OCI-LY7 (cell line): ENCODE results near the gene CEP192. TPM values are rescaled to one million over a fixed set of nuclear protein-coding genes. Genes with fewer than 3 reads are reported as not detected.

Experiments
- BruUV-seq: library from RNA; stranded (reverse); fragments of 400-500 nt; replicated peaks from 2 replicates; lab custom pipeline; 2021; lab: Mats Ljungman, UMichigan
- CTCF ChIA-PET: fragments of 300-600 bp; sonication (Branson Sonifier 250); formaldehyde crosslinking; loops from one replicate; lab custom pipeline; 2022; ENCODE audit warnings: antibody characterized with exemption; ENCODE audit not compliant: unreplicated experiment; lab: Charles Lee
- POLR2A ChIA-PET: fragments of 300-600 bp; sonication (Branson Sonifier 250); formaldehyde crosslinking; loops from one replicate; lab custom pipeline; 2022; ENCODE audit warnings: antibody characterized with exemption; lab: Charles Lee
- DNase-seq: peaks from one replicate; pipeline ENCODE4 v3.0.0-alpha.2; 2015; ENCODE audit warnings: low spot score
- H2AFZ ChIP-seq: fragments of 200-600 bp; sonication (generic), shearing (Covaris generic); 2 replicates; pipeline ENCODE4 v1.6.1; 2014; ENCODE audit warnings: mild to moderate bottlenecking, antibody characterized with exemption, low read length, moderate library complexity
- H3K27ac ChIP-seq: fragments of 200-600 bp; sonication (generic); 2 replicates; pipeline ENCODE4 v1.5.1; 2014; ENCODE audit warnings: mixed run types, low read depth, mild to moderate bottlenecking, moderate library complexity, low read length, inconsistent platforms; ENCODE audit not compliant: poor library complexity, severe bottlenecking
- H3K36me3 ChIP-seq: fragments of 200-600 bp; sonication (generic); 2 replicates; pipeline ENCODE4 v1.6.1; 2014; ENCODE audit warnings: mild to moderate bottlenecking, antibody characterized with exemption, low read length, moderate library complexity, mixed read lengths; ENCODE audit not compliant: insufficient read depth
- H3K4me1 ChIP-seq: fragments of 200-600 bp; sonication (generic); 2 replicates; pipeline ENCODE4 v1.5.1; 2014; ENCODE audit warnings: mild to moderate bottlenecking, low read length; ENCODE audit not compliant: insufficient read depth, poor library complexity, severe bottlenecking
- H3K4me2 ChIP-seq: fragments of 200-600 bp; sonication (generic); 2 replicates; pipeline ENCODE4 v1.6.1; 2014; ENCODE audit warnings: mild to moderate bottlenecking, low read length
- H3K4me3 ChIP-seq: fragments of 200-600 bp; sonication (generic); 2 replicates; pipeline ENCODE4 v1.5.1; 2014; ENCODE audit warnings: mild to moderate bottlenecking, low read depth, low read length; ENCODE audit not compliant: poor library complexity, severe bottlenecking
- H3K79me2 ChIP-seq: fragments of 200-600 bp; sonication (generic); 2 replicates; pipeline ENCODE4 v1.6.1; 2016; ENCODE audit warnings: low read depth, mild to moderate bottlenecking, low read length, moderate library complexity, mixed read lengths; ENCODE audit not compliant: insufficient read depth
- H3K9me2 ChIP-seq: fragments of 200-600 bp; sonication (generic); 2 replicates; pipeline ENCODE4 v1.6.1; 2016; ENCODE audit warnings: mild to moderate bottlenecking, low read length, mixed read lengths; ENCODE audit not compliant: insufficient read depth
- H3K9me3 ChIP-seq: fragments of 200-600 bp; sonication (generic); 2 replicates; pipeline ENCODE4 v1.6.1; 2014; ENCODE audit warnings: mild to moderate bottlenecking, mixed run types, low read length, mixed read lengths
- H4K20me1 ChIP-seq: fragments of 200-600 bp; sonication (generic); 2 replicates; pipeline ENCODE4 v1.6.1; 2014; ENCODE audit warnings: mild to moderate bottlenecking, antibody characterized with exemption, low read length, moderate library complexity, mixed read lengths; ENCODE audit not compliant: insufficient read depth
- CTCF ChIP-seq: fragments of 200-600 bp; sonication (generic); conservative IDR thresholded peaks from 2 replicates; pipeline ENCODE4 v1.5.1; 2014; ENCODE audit warnings: mild to moderate bottlenecking, antibody characterized with exemption, low read length, moderate library complexity, mixed read lengths
- EZH2phosphoT487 ChIP-seq: fragments of 200-600 bp; sonication (generic); IDR thresholded peaks from 2 replicates; pipeline ENCODE4 v1.6.1; 2018; ENCODE audit warnings: low read depth, borderline replicate concordance, mild to moderate bottlenecking, mixed run types, antibody characterized with exemption, low read length, moderate library complexity, mixed read lengths
- intact Hi-C: fragments of 100-400 bp; cut with micrococcal nuclease; formaldehyde crosslinking; loops from one replicate; pipeline ENCODE4 v1.10.0; 2022; ENCODE audit not compliant: unreplicated experiment
- total RNA-seq, 2 experiments: library from RNA; depleted of rRNA in 1 of 2; stranded (reverse); fragments of >200 nt in 1 of 2; shearing (Covaris generic) in 1 of 2; gene quantifications; 2 replicates each; pipeline ENCODE4 v1.2.3, GENCODE V29; 2014 to 2022

The CEP192 gene
- total RNA-seq, 2 experiments from 2014 or later: 55.5 to 59.9 TPM

- Histone ChIP-seq H2AFZ (no peak overlapping the region), H3K27ac (no peak overlapping the region), H3K36me3 (peaks cover 99% of the 10 kb centered on the region), H3K79me2 (no peaks in the 10 kb centered on the region), H3K9me2 (no peaks in the 10 kb centered on the region), H3K9me3 (no peaks in the 10 kb centered on the region), H3K4me1 (no peaks in the 10 kb centered on the region), H3K4me3 (no peak overlapping the region), H4K20me1 (no peaks in the 10 kb centered on the region), H3K4me2 (no peak overlapping the region)
- BruUV-seq: no TSS peak
- intact Hi-C loops: no loop called here
- ChIA-PET POLR2A (interaction anchor here (0.5 to 1.2 kb wide), 3 partner anchors 15 to 1754 kb away, joined by 3 to 4 read pairs (median 3); no protein-coding TSS in a partner anchor), CTCF (no interaction called here)
- DNase-seq: no peak
- TF ChIP-seq EZH2phosphoT487 (no peak), CTCF (no peak)
Observed at GRCh38 chr18:13014232-13014631, 23.1 kb downstream of the CEP192 start.

- H3K79me2 ChIP-seq: no peaks in the 10 kb centered on the region
- ChIA-PET CTCF (no interaction called here), POLR2A (interaction anchor here (0.8 to 1.1 kb wide), 2 partner anchors 16 to 24 kb away, joined by 3 to 4 read pairs; partner anchors contain the start of gene CEP192)
- H4K20me1 ChIP-seq: no peaks in the 10 kb centered on the region
- BruUV-seq: no TSS peak
- H3K9me2 ChIP-seq: no peaks in the 10 kb centered on the region
- DNase-seq: no peak
- intact Hi-C loops: no loop called here
- no peaks in the 10 kb centered on the region for H3K4me1 ChIP-seq
- H2AFZ ChIP-seq: no peak overlapping the region
- no peak overlapping the region for H3K4me2 ChIP-seq
- H3K27ac ChIP-seq: no peak overlapping the region
- TF ChIP-seq CTCF (no peak), EZH2phosphoT487 (no peak)
- no peaks in the 10 kb centered on the region for H3K9me3 ChIP-seq
- no peak overlapping the region for H3K4me3 ChIP-seq
- peaks cover 99% of the 10 kb centered on the region for H3K36me3 ChIP-seq
Observed at GRCh38 chr18:13014818-13015217, 23.7 kb downstream of the CEP192 start.

- DNase-seq: no peak
- Histone ChIP-seq H3K79me2 (no peaks in the 10 kb centered on the region), H3K4me3 (no peak overlapping the region), H3K4me2 (no peak overlapping the region), H3K9me3 (no peaks in the 10 kb centered on the region; the same call in 1 of the 2 replicates), H3K36me3 (peaks cover 99% of the 10 kb centered on the region), H3K9me2 (no peaks in the 10 kb centered on the region), H4K20me1 (no peaks in the 10 kb centered on the region), H3K4me1 (peaks cover 8% of the 10 kb centered on the region), H2AFZ (no peak overlapping the region), H3K27ac (no peak overlapping the region)
- POLR2A ChIA-PET: no interaction called here
- intact Hi-C loops: no loop called here
- TF ChIP-seq CTCF: no peak
- no peak for TF ChIP-seq EZH2phosphoT487
- no TSS peak for BruUV-seq
- CTCF ChIA-PET: no interaction called here
Observed at GRCh38 chr18:13017247-13017875, 26.2 kb downstream of the CEP192 start.
